Left lung (tissue), 10 donors: Measurements from ENCODE around the gene TSGA10IP. TPM values are rescaled to one million over a fixed set of nuclear protein-coding genes. Genes with fewer than 3 reads are reported as not detected.

ENCODE experiments used
- ATAC-seq: fragments of 200-7000 bp; cut with Tn5 transposase; one replicate; pipeline ENCODE4 v1.9.1; 2020; ENCODE audit warnings: moderate library complexity
- DNase-seq, 4 donors: peaks; one replicate each; pipeline ENCODE4 v3.0.0-alpha.2; 2013 to 2020
- H3K27ac ChIP-seq, 2 donors: fragments of 200-600 bp; sonication (generic) in 1 of 2; one replicate each; pipeline versions ENCODE4 v1.5.0 to v1.8.0; 2020 to 2021
- H3K27me3 ChIP-seq, 2 donors: fragments of 200-600 bp; sonication (generic) in 1 of 2; one replicate each; pipeline versions ENCODE4 v1.5.0 to v1.8.0; 2020 to 2021
- H3K36me3 ChIP-seq, 2 donors: fragments of 200-600 bp; sonication (generic) in 1 of 2; one replicate each; pipeline versions ENCODE4 v1.5.0 to v1.8.0; 2020 to 2021
- H3K4me1 ChIP-seq, 2 donors: fragments of 200-600 bp; one replicate each; pipeline ENCODE4 v1.8.0; 2021
- H3K4me3 ChIP-seq, 2 donors: fragments of 200-600 bp; sonication (generic) in 1 of 2; one replicate each; pipeline versions ENCODE4 v1.5.0 to v1.8.0; 2020 to 2021; ENCODE audit warnings: mild to moderate bottlenecking in 1 of 2
- H3K9me3 ChIP-seq, 2 donors: fragments of 200-600 bp; sonication (generic) in 1 of 2; one replicate each; pipeline versions ENCODE4 v1.5.0 to v1.8.0; 2020 to 2021
- intact Hi-C, 2 donors: fragments of 100-400 bp; cut with DNase I; formaldehyde crosslinking; loops; one replicate each; pipeline versions ENCODE4 v1.11.2 to v1.14.2; 2022
- polyA plus RNA-seq, 6 donors: library from polyadenylated mRNA; unstranded; fragments of 120-200 nt; gene quantifications; one replicate each; pipeline ENCODE4 v1.2.1, GENCODE V29; 2013; ENCODE audit not compliant: insufficient read length in 6 of 6
- total RNA-seq, 2 donors: library from RNA; stranded (reverse); fragmentation: NEBNext Ultra II Directional; extraction: Animal tissue kit (Norgen Biotek cat#: 25700); gene quantifications; one replicate each; pipeline ENCODE4 v1.2.1, GENCODE V29; 2021
- TF ChIP-seq, protein P1 (sequence below), 2 donors: fragments of 200-600 bp; sonication (generic) in 1 of 2; IDR thresholded peaks; one replicate each; pipeline versions ENCODE4 v1.5.0 to v1.8.0; 2021; ENCODE audit warnings: antibody characterized with exemption in 2 of 2
- donor health status: DM: no; HTN: yes; CAD: no.
- donor health status: DM: no; HTN: no; CAD: no.

TSGA10IP gene
- total and polyA plus RNA-seq, 8 donors = 0.26 to 1.0 (median 0.79) TPM; not detected in 3

- intact Hi-C loops = no loop called here
- H3K4me1 ChIP-seq = peaks cover 0 to 19% of the 10 kb centered on the region in 2 donors
- H3K27ac ChIP-seq = no peak overlapping the region
- H3K27me3 ChIP-seq = peaks cover 10 to 36% of the 10 kb centered on the region in 2 donors
- H3K4me3 ChIP-seq = no peak overlapping the region
- H3K9me3 ChIP-seq = no peaks in the 10 kb centered on the region
- DNase-seq (no peak), ATAC-seq (no peak)
- H3K36me3 ChIP-seq = peaks cover 0 to 22% of the 10 kb centered on the region in 2 donors
- TF ChIP-seq, protein P1, sequence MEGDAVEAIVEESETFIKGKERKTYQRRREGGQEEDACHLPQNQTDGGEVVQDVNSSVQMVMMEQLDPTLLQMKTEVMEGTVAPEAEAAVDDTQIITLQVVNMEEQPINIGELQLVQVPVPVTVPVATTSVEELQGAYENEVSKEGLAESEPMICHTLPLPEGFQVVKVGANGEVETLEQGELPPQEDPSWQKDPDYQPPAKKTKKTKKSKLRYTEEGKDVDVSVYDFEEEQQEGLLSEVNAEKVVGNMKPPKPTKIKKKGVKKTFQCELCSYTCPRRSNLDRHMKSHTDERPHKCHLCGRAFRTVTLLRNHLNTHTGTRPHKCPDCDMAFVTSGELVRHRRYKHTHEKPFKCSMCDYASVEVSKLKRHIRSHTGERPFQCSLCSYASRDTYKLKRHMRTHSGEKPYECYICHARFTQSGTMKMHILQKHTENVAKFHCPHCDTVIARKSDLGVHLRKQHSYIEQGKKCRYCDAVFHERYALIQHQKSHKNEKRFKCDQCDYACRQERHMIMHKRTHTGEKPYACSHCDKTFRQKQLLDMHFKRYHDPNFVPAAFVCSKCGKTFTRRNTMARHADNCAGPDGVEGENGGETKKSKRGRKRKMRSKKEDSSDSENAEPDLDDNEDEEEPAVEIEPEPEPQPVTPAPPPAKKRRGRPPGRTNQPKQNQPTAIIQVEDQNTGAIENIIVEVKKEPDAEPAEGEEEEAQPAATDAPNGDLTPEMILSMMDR (IDR thresholded peaks at IDR 0.05) = no peak
These were observed 63.3 kb downstream of the TSGA10IP start for GRCh38 chr11:66008468-66009101.

Other genes with a start within 250 kb of the TSGA10IP start
- gene KAT5, start 233.2 kb upstream of the TSGA10IP start, total RNA-seq = 10 to 100 TPM; 57.0 to 67.1 TPM
- 10 to 100 TPM; 58.4 to 69.2 (median 64.5) TPM for gene KAT5, start 233.2 kb upstream of the TSGA10IP start, polyA plus RNA-seq
- 10 to 100 TPM; 46.0 to 70.1 TPM for gene RNASEH2C, start 224.7 kb upstream of the TSGA10IP start, total RNA-seq
- 10 to 100 TPM; 34.7 to 52.5 (median 37.2) TPM for gene RNASEH2C, start 224.7 kb upstream of the TSGA10IP start, polyA plus RNA-seq
- 10 to 100 TPM; 22.6 to 39.0 TPM for gene AP5B1, start 164.5 kb upstream of the TSGA10IP start, total RNA-seq
- 1 to 10 TPM; 2.9 to 4.5 (median 3.5) TPM for gene AP5B1, start 164.5 kb upstream of the TSGA10IP start, polyA plus RNA-seq
- under 1 TPM; 0.37 to 0.41 TPM for gene OVOL1, start 158.4 kb upstream of the TSGA10IP start, total RNA-seq
- under 1 TPM; 0.20 to 0.45 (median 0.31) TPM for gene OVOL1, start 158.4 kb upstream of the TSGA10IP start, polyA plus RNA-seq
- gene SNX32, start 111.5 kb upstream of the TSGA10IP start, total RNA-seq = 1 to 10 TPM in 1 of 2 donors, under 1 TPM in 1; 0.24 to 1.9 TPM
- gene SNX32, start 111.5 kb upstream of the TSGA10IP start, polyA plus RNA-seq = 1 to 10 TPM; 2.5 to 4.4 (median 3.1) TPM
- gene CFL1, start 87.3 kb upstream of the TSGA10IP start, total RNA-seq = 1,000 to 10,000 TPM in 1 of 2 donors, 100 to 1,000 TPM in 1; 790 to 1,162 TPM
- 100 to 1,000 TPM; 599 to 799 (median 752) TPM for gene CFL1, start 87.3 kb upstream of the TSGA10IP start, polyA plus RNA-seq
- gene MUS81, start 85.0 kb upstream of the TSGA10IP start, total RNA-seq = 10 to 100 TPM; 43.4 to 50.7 TPM
- 10 to 100 TPM; 44.7 to 55.0 (median 52.0) TPM for gene MUS81, start 85.0 kb upstream of the TSGA10IP start, polyA plus RNA-seq
- gene EFEMP2, start 72.7 kb upstream of the TSGA10IP start, total RNA-seq = 100 to 1,000 TPM in 1 of 2 donors, 10 to 100 TPM in 1; 67.6 to 113 TPM
- gene EFEMP2, start 72.7 kb upstream of the TSGA10IP start, polyA plus RNA-seq = 100 to 1,000 TPM; 111 to 169 (median 152) TPM
- 1 to 10 TPM; 5.8 to 9.1 TPM for gene CTSW, start 65.6 kb upstream of the TSGA10IP start, total RNA-seq
- 1 to 10 TPM; 2.7 to 7.2 (median 5.7) TPM for gene CTSW, start 65.6 kb upstream of the TSGA10IP start, polyA plus RNA-seq
- gene FIBP, start 57.0 kb upstream of the TSGA10IP start, total RNA-seq = 10 to 100 TPM; 56.5 to 69.6 TPM
- 10 to 100 TPM; 72.3 to 83.0 (median 77.7) TPM for gene FIBP, start 57.0 kb upstream of the TSGA10IP start, polyA plus RNA-seq
- 10 to 100 TPM; 23.3 to 32.0 TPM for gene CCDC85B, start 54.8 kb upstream of the TSGA10IP start, total RNA-seq
- gene CCDC85B, start 54.8 kb upstream of the TSGA10IP start, polyA plus RNA-seq = 10 to 100 TPM; 10.0 to 23.8 (median 15.1) TPM
- gene FOSL1, start 45.1 kb upstream of the TSGA10IP start, total RNA-seq = 10 to 100 TPM in 1 of 2 donors, 1 to 10 TPM in 1; 3.4 to 16.3 TPM
- gene FOSL1, start 45.1 kb upstream of the TSGA10IP start, polyA plus RNA-seq = under 1 TPM in 4 of 6 donors, not detected in 2; 0.17 to 0.22 (median 0.21) TPM
- gene C11orf68, start 26.4 kb upstream of the TSGA10IP start, total RNA-seq = 10 to 100 TPM; 29.6 to 35.0 TPM
- gene C11orf68, start 26.4 kb upstream of the TSGA10IP start, polyA plus RNA-seq = 10 to 100 TPM; 31.1 to 36.9 (median 34.4) TPM
- gene DRAP1, start 26.1 kb upstream of the TSGA10IP start, total RNA-seq = 10 to 100 TPM; 61.0 to 64.5 TPM
- gene DRAP1, start 26.1 kb upstream of the TSGA10IP start, polyA plus RNA-seq = 100 to 1,000 TPM in 1 of 6 donors, 10 to 100 TPM in 5; 69.2 to 112 (median 91.8) TPM
- 10 to 100 TPM; 34.1 to 50.8 TPM for gene SART1, start 16.3 kb downstream of the TSGA10IP start, total RNA-seq
- gene SART1, start 16.3 kb downstream of the TSGA10IP start, polyA plus RNA-seq = 10 to 100 TPM; 40.0 to 55.4 (median 46.3) TPM
- gene EIF1AD, start 56.7 kb downstream of the TSGA10IP start, total RNA-seq = 10 to 100 TPM; 28.4 to 30.5 TPM
- 10 to 100 TPM; 23.6 to 30.5 (median 27.4) TPM for gene EIF1AD, start 56.7 kb downstream of the TSGA10IP start, polyA plus RNA-seq
- gene BANF1, start 57.0 kb downstream of the TSGA10IP start, total RNA-seq = 100 to 1,000 TPM; 161 to 183 TPM
- 100 to 1,000 TPM; 211 to 248 (median 228) TPM for gene BANF1, start 57.0 kb downstream of the TSGA10IP start, polyA plus RNA-seq
- 10 to 100 TPM; 20.3 to 46.5 TPM for gene CST6, start 66.5 kb downstream of the TSGA10IP start, total RNA-seq
- gene CST6, start 66.5 kb downstream of the TSGA10IP start, polyA plus RNA-seq = 1 to 10 TPM in 1 of 6 donors, under 1 TPM in 5; 0.18 to 1.3 (median 0.46) TPM
- 1 to 10 TPM; 1.2 to 2.6 TPM for gene CATSPER1, start 81.0 kb downstream of the TSGA10IP start, total RNA-seq
- under 1 TPM in 1 of 6 donors, not detected in 5; 0.24 TPM for gene CATSPER1, start 81.0 kb downstream of the TSGA10IP start, polyA plus RNA-seq
- not detected for gene GAL3ST3, start 103.7 kb downstream of the TSGA10IP start, total RNA-seq
- gene GAL3ST3, start 103.7 kb downstream of the TSGA10IP start, polyA plus RNA-seq = under 1 TPM in 5 of 6 donors, not detected in 1; 0.09 to 0.63 (median 0.20) TPM
- gene SF3B2, start 106.9 kb downstream of the TSGA10IP start, total RNA-seq = 100 to 1,000 TPM; 122 to 160 TPM
- gene SF3B2, start 106.9 kb downstream of the TSGA10IP start, polyA plus RNA-seq = 100 to 1,000 TPM; 192 to 233 (median 218) TPM
- gene PACS1, start 124.8 kb downstream of the TSGA10IP start, total RNA-seq = 10 to 100 TPM; 53.7 to 54.7 TPM
- 10 to 100 TPM; 50.7 to 57.5 (median 55.6) TPM for gene PACS1, start 124.8 kb downstream of the TSGA10IP start, polyA plus RNA-seq